GM23338 (cell line): Measurements from ENCODE around the gene OCA2. TPM values are rescaled to one million over a fixed set of nuclear protein-coding genes. Genes with fewer than 3 reads are reported as not detected.

Experiments used
- ATAC-seq: fragments of 200-7000 bp; cut with Tn5 transposase; 3 replicates; pipeline ENCODE4 v1.9.1; 2020
- DNase-seq: peaks from one replicate; pipeline ENCODE4 v3.0.0-alpha.2; 2015; ENCODE audit warnings: low spot score
- H2AFZ ChIP-seq: fragments of 200-600 bp; sonication (generic); 2 replicates; pipeline ENCODE4 v1.8.0; 2016; ENCODE audit warnings: antibody characterized with exemption, mild to moderate bottlenecking, moderate library complexity
- H3F3A ChIP-seq: fragments of 200-600 bp; sonication (generic); replicated peaks from 2 replicates; pipeline ENCODE4 v1.8.0; 2017; ENCODE audit warnings: antibody characterized with exemption, mixed run types, low read depth
- H3K27ac ChIP-seq: fragments of 200-600 bp; sonication (generic); 2 replicates; pipeline ENCODE4 v1.6.1; 2016; ENCODE audit warnings: low read depth
- H3K27me3 ChIP-seq: fragments of 200-600 bp; sonication (generic); 2 replicates; pipeline ENCODE4 v1.8.0; 2016; ENCODE audit warnings: mild to moderate bottlenecking, mixed run types, moderate library complexity; ENCODE audit not compliant: insufficient read depth
- H3K36me3 ChIP-seq: fragments of 200-600 bp; sonication (generic); 2 replicates; pipeline ENCODE4 v1.8.0; 2016; ENCODE audit warnings: mild to moderate bottlenecking; ENCODE audit not compliant: insufficient read depth
- H3K4me1 ChIP-seq: fragments of 200-600 bp; sonication (generic); 2 replicates; pipeline ENCODE4 v1.8.0; 2016; ENCODE audit warnings: mild to moderate bottlenecking, moderate library complexity; ENCODE audit not compliant: insufficient read depth
- H3K4me2 ChIP-seq: fragments of 200-600 bp; sonication (generic); 2 replicates; pipeline ENCODE4 v1.7.1; 2017; ENCODE audit warnings: mixed run types
- H3K4me3 ChIP-seq: fragments of 200-600 bp; sonication (generic); 2 replicates; pipeline ENCODE4 v1.6.1; 2016; ENCODE audit warnings: mixed run types
- H3K79me2 ChIP-seq: fragments of 200-600 bp; sonication (generic); replicated peaks from 2 replicates; pipeline ENCODE4 v1.8.0; 2017; ENCODE audit warnings: mild to moderate bottlenecking; ENCODE audit not compliant: insufficient read depth
- H3K9me2 ChIP-seq: fragments of 200-600 bp; sonication (generic); 2 replicates; pipeline ENCODE4 v1.8.0; 2017; ENCODE audit not compliant: insufficient read depth
- H4K20me1 ChIP-seq: fragments of 200-600 bp; sonication (generic); replicated peaks from 2 replicates; pipeline ENCODE4 v1.8.0; 2017; ENCODE audit warnings: mild to moderate bottlenecking; ENCODE audit not compliant: insufficient read depth
- H3K27ac Mint-ChIP-seq: 2 replicates; pipeline ENCODE4 v1.8.0; 2020; ENCODE audit warnings: inconsistent platforms, mild to moderate bottlenecking, moderate library complexity, mixed read lengths
- H3K27me3 Mint-ChIP-seq: 3 replicates; pipeline ENCODE4 v1.8.0; 2022; ENCODE audit warnings: low read depth, mild to moderate bottlenecking, moderate library complexity, mixed read lengths, inconsistent platforms; ENCODE audit not compliant: insufficient read depth, poor library complexity
- H3K36me3 Mint-ChIP-seq: 3 replicates; pipeline ENCODE4 v1.8.0; 2021; ENCODE audit warnings: low read depth, mild to moderate bottlenecking, inconsistent platforms, moderate library complexity, mixed read lengths
- H3K4me1 Mint-ChIP-seq: 3 replicates; pipeline ENCODE4 v1.8.0; 2020; ENCODE audit warnings: mild to moderate bottlenecking, inconsistent platforms, mixed read lengths
- H3K4me3 Mint-ChIP-seq: 3 replicates; pipeline ENCODE4 v1.8.0; 2021; ENCODE audit warnings: moderate library complexity, mild to moderate bottlenecking, inconsistent platforms, mixed read lengths
- H3K9me3 Mint-ChIP-seq: 3 replicates; pipeline ENCODE4 v1.8.0; 2020; ENCODE audit warnings: moderate library complexity, mild to moderate bottlenecking, inconsistent platforms, mixed read lengths
- CREB1 ChIP-seq: fragments of 250-450 bp; sonication (Bioruptor Pico); IDR thresholded peaks from 2 replicates; pipeline ENCODE4 v1.5.0; 2020; ENCODE audit warnings: low read depth, mild to moderate bottlenecking, moderate library complexity
- EZH2 ChIP-seq: fragments of 200-600 bp; sonication (generic); IDR thresholded peaks from one replicate; pipeline ENCODE4 v1.8.0; 2017; ENCODE audit warnings: antibody characterized with exemption, mild to moderate bottlenecking, low read depth; ENCODE audit not compliant: unreplicated experiment
- EZH2phosphoT487 ChIP-seq: fragments of 200-600 bp; sonication (generic); IDR thresholded peaks from one replicate; pipeline ENCODE4 v1.8.1; 2018; ENCODE audit warnings: antibody characterized with exemption; ENCODE audit not compliant: unreplicated experiment
- JUNB ChIP-seq: IDR thresholded peaks from one replicate; pipeline ENCODE4 v1.6.1; 2016; ENCODE audit warnings: antibody characterized with exemption; ENCODE audit not compliant: unreplicated experiment
- NANOG ChIP-seq: IDR thresholded peaks from 2 replicates; pipeline ENCODE4 v1.6.1; 2016; ENCODE audit warnings: antibody characterized with exemption, borderline replicate concordance
- POLR2AphosphoS5 ChIP-seq: IDR thresholded peaks from 2 replicates; pipeline ENCODE4 v1.6.1; 2016; ENCODE audit warnings: antibody characterized with exemption, low read depth
- STAT1 ChIP-seq: IDR thresholded peaks from one replicate; pipeline ENCODE4 v1.6.1; 2016; ENCODE audit warnings: antibody characterized with exemption; ENCODE audit not compliant: unreplicated experiment
- ZNF331 ChIP-seq: fragments of 250-450 bp; sonication (Bioruptor Pico); IDR thresholded peaks from 2 replicates; pipeline ENCODE4 v1.5.0; 2020; ENCODE audit warnings: low read depth, mild to moderate bottlenecking, moderate library complexity
- polyA plus RNA-seq: library from polyadenylated mRNA; unstranded; fragments of >200 nt; fragmentation: Nextera tagmentation; extraction: Ambion mirVana; gene quantifications from 2 replicates; pipeline ENCODE4 v1.2.1, GENCODE V29; 2016
- total RNA-seq: library from RNA; depleted of rRNA; stranded (reverse); fragments of >200 nt; shearing (Covaris generic); gene quantifications from 2 replicates; pipeline ENCODE4 v1.2.3, GENCODE V29; 2014
- TF ChIP-seq, protein P1 (sequence below): IDR thresholded peaks from 2 replicates; pipeline ENCODE4 v1.6.1; 2016; ENCODE audit warnings: antibody characterized with exemption
- TF ChIP-seq, protein P2 (sequence below): IDR thresholded peaks from one replicate; pipeline ENCODE4 v1.6.1; 2018; ENCODE audit warnings: antibody characterized with exemption; ENCODE audit not compliant: unreplicated experiment
- TF ChIP-seq, protein P3 (sequence below): fragments of 250-450 bp; sonication (Bioruptor Pico); IDR thresholded peaks from 2 replicates; pipeline ENCODE4 v1.5.0; 2020; ENCODE audit warnings: mild to moderate bottlenecking, moderate library complexity

The OCA2 gene
- total and polyA plus RNA-seq, 2 experiments from 2014 or later, result 0.40 to 0.69 TPM

DNA sequence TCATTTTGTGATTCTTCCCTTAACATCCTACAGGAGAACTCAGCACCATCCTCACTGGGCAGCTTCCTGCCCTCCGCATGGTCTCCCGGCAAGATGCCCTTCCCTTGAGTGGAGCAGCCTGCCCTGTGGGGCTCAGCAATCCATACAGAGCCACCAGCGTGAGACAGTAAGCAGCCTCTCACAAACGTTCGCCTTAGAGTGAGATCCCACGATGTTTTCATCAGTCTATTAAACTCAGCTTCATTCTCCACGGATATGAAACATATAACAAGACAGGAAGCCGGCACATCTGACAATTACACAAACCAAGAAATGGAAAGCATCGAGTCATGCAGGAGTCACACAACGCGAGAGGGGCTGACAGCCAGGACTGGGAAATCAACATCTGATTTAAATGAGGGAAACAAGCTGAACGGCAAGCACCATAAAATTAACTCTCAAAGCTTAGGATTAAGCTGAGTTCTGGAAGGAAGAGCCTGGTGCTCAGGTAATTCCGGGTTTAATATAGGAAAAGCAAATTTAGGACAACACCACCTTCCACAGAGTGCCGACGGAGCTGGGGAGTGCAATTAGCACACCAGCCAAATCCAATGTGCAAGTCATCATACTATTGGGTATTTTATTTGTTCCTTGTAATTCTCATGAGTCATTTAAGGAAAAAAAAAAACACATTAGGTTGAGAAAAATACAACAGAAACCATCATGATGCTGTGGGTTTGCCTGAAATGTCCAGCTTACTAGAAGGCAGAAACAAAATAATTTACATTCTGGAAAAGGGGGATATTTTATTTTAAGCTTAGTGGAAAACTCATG, 272.0 kb downstream of the OCA2 start (continued):
- TF ChIP-seq POLR2AphosphoS5 (no peak), JUNB (no peak), STAT1 (no peak), NANOG (no peak), EZH2phosphoT487 (no peak), EZH2 (no peak), CREB1 (CRISPR knock-in tag) (no peak), ZNF331 (CRISPR knock-in tag) (no peak)
- TF ChIP-seq, protein P1, sequence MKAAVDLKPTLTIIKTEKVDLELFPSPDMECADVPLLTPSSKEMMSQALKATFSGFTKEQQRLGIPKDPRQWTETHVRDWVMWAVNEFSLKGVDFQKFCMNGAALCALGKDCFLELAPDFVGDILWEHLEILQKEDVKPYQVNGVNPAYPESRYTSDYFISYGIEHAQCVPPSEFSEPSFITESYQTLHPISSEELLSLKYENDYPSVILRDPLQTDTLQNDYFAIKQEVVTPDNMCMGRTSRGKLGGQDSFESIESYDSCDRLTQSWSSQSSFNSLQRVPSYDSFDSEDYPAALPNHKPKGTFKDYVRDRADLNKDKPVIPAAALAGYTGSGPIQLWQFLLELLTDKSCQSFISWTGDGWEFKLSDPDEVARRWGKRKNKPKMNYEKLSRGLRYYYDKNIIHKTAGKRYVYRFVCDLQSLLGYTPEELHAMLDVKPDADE, result no peak
- TF ChIP-seq, protein P2, sequence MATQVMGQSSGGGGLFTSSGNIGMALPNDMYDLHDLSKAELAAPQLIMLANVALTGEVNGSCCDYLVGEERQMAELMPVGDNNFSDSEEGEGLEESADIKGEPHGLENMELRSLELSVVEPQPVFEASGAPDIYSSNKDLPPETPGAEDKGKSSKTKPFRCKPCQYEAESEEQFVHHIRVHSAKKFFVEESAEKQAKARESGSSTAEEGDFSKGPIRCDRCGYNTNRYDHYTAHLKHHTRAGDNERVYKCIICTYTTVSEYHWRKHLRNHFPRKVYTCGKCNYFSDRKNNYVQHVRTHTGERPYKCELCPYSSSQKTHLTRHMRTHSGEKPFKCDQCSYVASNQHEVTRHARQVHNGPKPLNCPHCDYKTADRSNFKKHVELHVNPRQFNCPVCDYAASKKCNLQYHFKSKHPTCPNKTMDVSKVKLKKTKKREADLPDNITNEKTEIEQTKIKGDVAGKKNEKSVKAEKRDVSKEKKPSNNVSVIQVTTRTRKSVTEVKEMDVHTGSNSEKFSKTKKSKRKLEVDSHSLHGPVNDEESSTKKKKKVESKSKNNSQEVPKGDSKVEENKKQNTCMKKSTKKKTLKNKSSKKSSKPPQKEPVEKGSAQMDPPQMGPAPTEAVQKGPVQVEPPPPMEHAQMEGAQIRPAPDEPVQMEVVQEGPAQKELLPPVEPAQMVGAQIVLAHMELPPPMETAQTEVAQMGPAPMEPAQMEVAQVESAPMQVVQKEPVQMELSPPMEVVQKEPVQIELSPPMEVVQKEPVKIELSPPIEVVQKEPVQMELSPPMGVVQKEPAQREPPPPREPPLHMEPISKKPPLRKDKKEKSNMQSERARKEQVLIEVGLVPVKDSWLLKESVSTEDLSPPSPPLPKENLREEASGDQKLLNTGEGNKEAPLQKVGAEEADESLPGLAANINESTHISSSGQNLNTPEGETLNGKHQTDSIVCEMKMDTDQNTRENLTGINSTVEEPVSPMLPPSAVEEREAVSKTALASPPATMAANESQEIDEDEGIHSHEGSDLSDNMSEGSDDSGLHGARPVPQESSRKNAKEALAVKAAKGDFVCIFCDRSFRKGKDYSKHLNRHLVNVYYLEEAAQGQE, result no peak

DNA sequence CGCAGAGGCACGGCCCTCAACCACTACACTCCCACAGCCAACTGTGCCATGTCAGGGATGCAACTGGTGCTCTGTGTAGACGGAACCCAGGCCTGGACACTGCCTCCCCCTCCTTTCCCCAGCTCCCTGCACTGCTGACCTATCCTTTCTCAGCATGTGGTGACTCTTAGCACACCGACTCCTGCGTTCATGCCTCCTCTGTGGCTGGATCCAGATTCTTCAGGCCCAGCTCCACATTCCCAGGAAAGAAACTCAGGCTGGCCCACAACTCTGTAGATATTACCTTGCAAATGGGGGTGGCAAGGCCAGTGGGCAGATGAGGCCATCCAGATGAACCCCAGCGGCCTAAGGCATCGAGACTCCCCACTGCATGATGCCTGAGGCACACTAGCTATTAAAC, 272.7 kb downstream of the OCA2 start:
- peak; percentile 55 for ATAC-seq
- Mint-ChIP-seq H3K27ac (no peak overlapping the region), H3K9me3 (no peaks in the 10 kb centered on the region), H3K36me3 (no peaks in the 10 kb centered on the region), H3K27me3 (no peaks in the 10 kb centered on the region), H3K4me3 (no peak overlapping the region), H3K4me1 (peaks cover 4% of the 10 kb centered on the region)
- H3K4me3 ChIP-seq, result no peak overlapping the region
- 0 out of 2 replicates have a peak, but pooled peaks cover 4% of the 10 kb centered on the region for H3K9me2 ChIP-seq
- no peaks in the 10 kb centered on the region for H3K27me3 ChIP-seq
- H2AFZ ChIP-seq, result peak overlapping the region; percentile 90
- no peak overlapping the region for H3K27ac ChIP-seq
- no peaks in the 10 kb centered on the region for H3K4me1 ChIP-seq
- H3K79me2 ChIP-seq, result no peaks in the 10 kb centered on the region
- H3K36me3 ChIP-seq, result no peaks in the 10 kb centered on the region
- DNase-seq, result no peak
- no peaks in the 10 kb centered on the region for H3F3A ChIP-seq
- H3K4me2 ChIP-seq, result no peak overlapping the region
- TF ChIP-seq, protein P3, sequence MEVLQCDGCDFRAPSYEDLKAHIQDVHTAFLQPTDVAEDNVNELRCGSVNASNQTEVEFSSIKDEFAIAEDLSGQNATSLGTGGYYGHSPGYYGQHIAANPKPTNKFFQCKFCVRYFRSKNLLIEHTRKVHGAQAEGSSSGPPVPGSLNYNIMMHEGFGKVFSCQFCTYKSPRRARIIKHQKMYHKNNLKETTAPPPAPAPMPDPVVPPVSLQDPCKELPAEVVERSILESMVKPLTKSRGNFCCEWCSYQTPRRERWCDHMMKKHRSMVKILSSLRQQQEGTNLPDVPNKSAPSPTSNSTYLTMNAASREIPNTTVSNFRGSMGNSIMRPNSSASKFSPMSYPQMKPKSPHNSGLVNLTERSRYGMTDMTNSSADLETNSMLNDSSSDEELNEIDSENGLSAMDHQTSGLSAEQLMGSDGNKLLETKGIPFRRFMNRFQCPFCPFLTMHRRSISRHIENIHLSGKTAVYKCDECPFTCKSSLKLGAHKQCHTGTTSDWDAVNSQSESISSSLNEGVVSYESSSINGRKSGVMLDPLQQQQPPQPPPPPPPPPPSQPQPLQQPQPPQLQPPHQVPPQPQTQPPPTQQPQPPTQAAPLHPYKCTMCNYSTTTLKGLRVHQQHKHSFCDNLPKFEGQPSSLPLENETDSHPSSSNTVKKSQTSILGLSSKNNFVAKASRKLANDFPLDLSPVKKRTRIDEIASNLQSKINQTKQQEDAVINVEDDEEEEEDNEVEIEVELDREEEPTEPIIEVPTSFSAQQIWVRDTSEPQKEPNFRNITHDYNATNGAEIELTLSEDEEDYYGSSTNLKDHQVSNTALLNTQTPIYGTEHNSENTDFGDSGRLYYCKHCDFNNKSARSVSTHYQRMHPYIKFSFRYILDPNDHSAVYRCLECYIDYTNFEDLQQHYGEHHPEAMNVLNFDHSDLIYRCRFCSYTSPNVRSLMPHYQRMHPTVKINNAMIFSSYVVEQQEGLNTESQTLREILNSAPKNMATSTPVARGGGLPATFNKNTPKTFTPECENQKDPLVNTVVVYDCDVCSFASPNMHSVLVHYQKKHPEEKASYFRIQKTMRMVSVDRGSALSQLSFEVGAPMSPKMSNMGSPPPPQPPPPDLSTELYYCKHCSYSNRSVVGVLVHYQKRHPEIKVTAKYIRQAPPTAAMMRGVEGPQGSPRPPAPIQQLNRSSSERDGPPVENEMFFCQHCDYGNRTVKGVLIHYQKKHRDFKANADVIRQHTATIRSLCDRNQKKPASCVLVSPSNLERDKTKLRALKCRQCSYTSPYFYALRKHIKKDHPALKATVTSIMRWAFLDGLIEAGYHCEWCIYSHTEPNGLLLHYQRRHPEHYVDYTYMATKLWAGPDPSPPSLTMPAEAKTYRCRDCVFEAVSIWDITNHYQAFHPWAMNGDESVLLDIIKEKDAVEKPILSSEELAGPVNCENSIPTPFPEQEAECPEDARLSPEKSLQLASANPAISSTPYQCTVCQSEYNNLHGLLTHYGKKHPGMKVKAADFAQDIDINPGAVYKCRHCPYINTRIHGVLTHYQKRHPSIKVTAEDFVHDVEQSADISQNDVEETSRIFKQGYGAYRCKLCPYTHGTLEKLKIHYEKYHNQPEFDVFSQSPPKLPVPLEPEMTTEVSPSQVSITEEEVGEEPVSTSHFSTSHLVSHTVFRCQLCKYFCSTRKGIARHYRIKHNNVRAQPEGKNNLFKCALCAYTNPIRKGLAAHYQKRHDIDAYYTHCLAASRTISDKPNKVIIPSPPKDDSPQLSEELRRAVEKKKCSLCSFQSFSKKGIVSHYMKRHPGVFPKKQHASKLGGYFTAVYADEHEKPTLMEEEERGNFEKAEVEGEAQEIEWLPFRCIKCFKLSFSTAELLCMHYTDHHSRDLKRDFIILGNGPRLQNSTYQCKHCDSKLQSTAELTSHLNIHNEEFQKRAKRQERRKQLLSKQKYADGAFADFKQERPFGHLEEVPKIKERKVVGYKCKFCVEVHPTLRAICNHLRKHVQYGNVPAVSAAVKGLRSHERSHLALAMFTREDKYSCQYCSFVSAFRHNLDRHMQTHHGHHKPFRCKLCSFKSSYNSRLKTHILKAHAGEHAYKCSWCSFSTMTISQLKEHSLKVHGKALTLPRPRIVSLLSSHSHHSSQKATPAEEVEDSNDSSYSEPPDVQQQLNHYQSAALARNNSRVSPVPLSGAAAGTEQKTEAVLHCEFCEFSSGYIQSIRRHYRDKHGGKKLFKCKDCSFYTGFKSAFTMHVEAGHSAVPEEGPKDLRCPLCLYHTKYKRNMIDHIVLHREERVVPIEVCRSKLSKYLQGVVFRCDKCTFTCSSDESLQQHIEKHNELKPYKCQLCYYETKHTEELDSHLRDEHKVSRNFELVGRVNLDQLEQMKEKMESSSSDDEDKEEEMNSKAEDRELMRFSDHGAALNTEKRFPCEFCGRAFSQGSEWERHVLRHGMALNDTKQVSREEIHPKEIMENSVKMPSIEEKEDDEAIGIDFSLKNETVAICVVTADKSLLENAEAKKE, result no peak
- no peak for TF ChIP-seq JUNB
- no peak for TF ChIP-seq EZH2
- no peak for TF ChIP-seq ZNF331 (CRISPR knock-in tag)
- no peak for TF ChIP-seq EZH2phosphoT487
- TF ChIP-seq, protein P1, result no peak
- TF ChIP-seq NANOG, result no peak
- H4K20me1 ChIP-seq, result no peaks in the 10 kb centered on the region
